HepG2 (cell line): ENCODE measurements around the gene CPT1A.

Experiments
- ETV6 ChIP-seq: sonication (generic); formaldehyde crosslinking; conservative IDR thresholded peaks from 2 replicates; pipeline ENCODE4 v1.4.0; 2020; ENCODE audit warnings: missing genetic modification reagents
- ZBTB21 ChIP-seq: sonication (generic); formaldehyde crosslinking; IDR thresholded peaks from 2 replicates; pipeline ENCODE4 v1.4.0; 2020; ENCODE audit warnings: missing genetic modification reagents
- ZNF30 ChIP-seq: sonication (generic); formaldehyde crosslinking; IDR thresholded peaks from 2 replicates; pipeline ENCODE4 v1.5.0; 2020; ENCODE audit warnings: mild to moderate bottlenecking, missing genetic modification reagents

GRCh38 chr11:68764746-68765145 is 77.0 kb downstream of the CPT1A start:
- TF ChIP-seq ETV6 (CRISPR knock-in tag) = no peak
- no peak for TF ChIP-seq ZBTB21 (CRISPR knock-in tag)
- TF ChIP-seq ZNF30 (CRISPR knock-in tag) = no peak
